NCI-H1048 (cell line): ENCODE measurements around the gene PARP6.

ENCODE experiments used
- DNase-seq: peaks from one replicate; lab custom pipeline; 2025; lab: John Stamatoyannopoulos, UW

Gene PARP6

GRCh38 chr15:72272213-72272996 is at the start of gene PARP6:
PARP6 (minus strand) TSS chr15:72272554; CDS start chr15:72267477, 5,077 bp downstream.
- DNase-seq: peak; percentile 89

- DNase-seq: peak; percentile 83
These were observed 47.8 kb upstream of the PARP6 start, which contains the start of gene CELF6 for GRCh38 chr15:72319985-72320671. CELF6 (minus strand) TSS chr15:72320157; CDS start chr15:72319874, 283 bp downstream.

- DNase-seq: no peak
These were observed 47.1 kb upstream of the PARP6 start for GRCh38 chr15:72319360-72319984.

- no peak for DNase-seq
These were observed 46.1 kb upstream of the PARP6 start for GRCh38 chr15:72318408-72318942.

- no peak for DNase-seq
These were observed 43.5 kb upstream of the PARP6 start for GRCh38 chr15:72315706-72316370.

GRCh38 chr15:72313881-72314280 is 41.5 kb upstream of the PARP6 start:
- DNase-seq: no peak

GRCh38 chr15:72313448-72313840 is 41.1 kb upstream of the PARP6 start:
- no peak for DNase-seq

GRCh38 chr15:72312605-72313447 is 40.5 kb upstream of the PARP6 start:
- DNase-seq: peak; percentile 18

- no peak for DNase-seq
These were observed 34.7 kb upstream of the PARP6 start for GRCh38 chr15:72307026-72307425.

- DNase-seq: no peak
These were observed 33.9 kb upstream of the PARP6 start for GRCh38 chr15:72306211-72306785.

GRCh38 chr15:72304596-72304995 is 32.2 kb upstream of the PARP6 start:
- DNase-seq: no peak

- no peak for DNase-seq
These were observed 30.6 kb upstream of the PARP6 start for GRCh38 chr15:72302955-72303354.

GRCh38 chr15:72289597-72290325 is 17.4 kb upstream of the PARP6 start:
- no peak for DNase-seq

- DNase-seq: no peak
These were observed 16.6 kb upstream of the PARP6 start for GRCh38 chr15:72288796-72289596.

- no peak for DNase-seq
These were observed 13.7 kb upstream of the PARP6 start for GRCh38 chr15:72285927-72286516.

- no peak for DNase-seq
These were observed 13.0 kb upstream of the PARP6 start for GRCh38 chr15:72285402-72285801.

GRCh38 chr15:72284781-72285180 is 12.4 kb upstream of the PARP6 start:
- DNase-seq: no peak

- no peak for DNase-seq
These were observed 9.4 kb upstream of the PARP6 start for GRCh38 chr15:72281713-72282112.

- DNase-seq: no peak
These were observed 8.4 kb upstream of the PARP6 start for GRCh38 chr15:72280751-72281150.
